Measurements from ENCODE around the gene XNDC1N. TPM values are rescaled to one million over a fixed set of nuclear protein-coding genes. Genes with fewer than 3 reads are reported as not detected.
A peak's percentile ranks its signal among the peaks of the same experiment; 100 is the strongest.

XNDC1N gene
- total and polyA plus RNA-seq, 9 of the 15 experiments (the other 6 are each of a cell fraction or from before 2014, with no cell fraction given): 6.8 to 11.4 (median 9.7) TPM

- TF ChIP-seq VEZF1 (CRISPR knock-in tag; IDR thresholded peaks at IDR 0.05): peak; percentile 73; the same call in 1 of the 2 replicates
- TF ChIP-seq ID3 (CRISPR knock-in tag; IDR thresholded peaks at IDR 0.05): no peak
- 0 out of 2 replicates have a peak, but pooled peaks have one; percentile 59 for TF ChIP-seq ID3 (tag; IDR thresholded peaks at IDR 0.05)
- TF ChIP-seq NEUROD1 (IDR thresholded peaks at IDR 0.05; ENCODE audit: borderline replicate concordance, low read depth, low read length, partially characterized antibody): no peak
- peak in 1 of 2 experiments; percentile 83; a peak in 1 of 4 replicates for TF ChIP-seq FOXA3 (CRISPR knock-in tag; conservative IDR thresholded peaks at IDR 0.05 in 1 of 2, IDR thresholded peaks at IDR 0.05 in 1 of 2)
- peak; percentile 52 for TF ChIP-seq ZNF316 (IDR thresholded peaks at IDR 0.05)
- TF ChIP-seq DEAF1 (CRISPR knock-in tag; IDR thresholded peaks at IDR 0.05): no peak
- TF ChIP-seq PPARD (CRISPR knock-in tag; IDR thresholded peaks at IDR 0.05): no peak
- TF ChIP-seq PHF8 (IDR thresholded peaks at IDR 0.05; ENCODE audit: borderline replicate concordance, low read length): no peak
- TF ChIP-seq MYNN (IDR thresholded peaks at IDR 0.05): peak; percentile 100
- peak; percentile 63; the same call in 1 of the 2 replicates for TF ChIP-seq MYNN (CRISPR knock-in tag; IDR thresholded peaks at IDR 0.05)
- no peak for TF ChIP-seq E2F4 (CRISPR knock-in tag; IDR thresholded peaks at IDR 0.05; ENCODE audit: low read depth)
- TF ChIP-seq TOE1 (IDR thresholded peaks at IDR 0.05; ENCODE audit: borderline replicate concordance): no peak
- no peak for TF ChIP-seq TOE1 (CRISPR knock-in tag; IDR thresholded peaks at IDR 0.05; ENCODE audit: borderline replicate concordance, low read depth)
- peak; percentile 75 for TF ChIP-seq SMARCE1 (IDR thresholded peaks at IDR 0.05)
- TF ChIP-seq SRSF1 (IDR thresholded peaks at IDR 0.05; ENCODE audit: low read depth, low read length): no peak
- no peak for TF ChIP-seq ZNF354B (CRISPR knock-in tag; IDR thresholded peaks at IDR 0.05)
- peak; percentile 92 for TF ChIP-seq CBFA2T3 (IDR thresholded peaks at IDR 0.05)
- TF ChIP-seq ZNF395 (CRISPR knock-in tag; IDR thresholded peaks at IDR 0.05): 0 out of 2 replicates have a peak, but pooled peaks have one; percentile 26
- peak; percentile 89 for TF ChIP-seq TEAD4 (IDR thresholded peaks at IDR 0.05; ENCODE audit: low read length)
- no peak for TF ChIP-seq TEAD4 (CRISPR knock-in tag; IDR thresholded peaks at IDR 0.05; ENCODE audit: borderline replicate concordance)
- peak; percentile 50 for TF ChIP-seq NFE2 (IDR thresholded peaks at IDR 0.05; ENCODE audit: low read depth)
- TF ChIP-seq PHTF2 (CRISPR knock-in tag; IDR thresholded peaks at IDR 0.05): no peak
These were observed 20.1 kb upstream of the XNDC1N start (continued) for GRCh38 chr11:71948314-71949027.
